Astrocyte (in vitro differentiated cells and primary cell): Measurements from ENCODE around the gene C21orf58.

Source experiments
- CTCF ChIP-seq: IDR thresholded peaks from 2 replicates; pipeline ENCODE4 v1.5.1; 2011; ENCODE audit warnings: low read depth, mild to moderate bottlenecking, inconsistent platforms, low read length, moderate library complexity; ENCODE audit not compliant: insufficient read depth
- EZH2 ChIP-seq: IDR thresholded peaks from 2 replicates; pipeline ENCODE4 v1.6.1; 2012; ENCODE audit warnings: mild to moderate bottlenecking, low read length, inconsistent platforms; ENCODE audit not compliant: insufficient read depth

GRCh38 chr21:46354518-46354917 is 30.8 kb upstream of the C21orf58 start:
- TF ChIP-seq CTCF (no peak), EZH2 (no peak)
